IPS DF 4.7 (cell line): ENCODE data around the gene ITGAV.

ENCODE experiments used
- DNase-seq: peaks from one replicate; pipeline ENCODE4 v3.0.0-alpha.2; 2013; ENCODE audit warnings: low spot score; ENCODE audit errors: extremely low read depth

The ITGAV gene

GRCh38 chr2:186716004-186716403, 126.1 kb downstream of the ITGAV start:
- DNase-seq: no peak

GRCh38 chr2:186716899-186717298, 127.0 kb downstream of the ITGAV start:
- no peak for DNase-seq

DNA sequence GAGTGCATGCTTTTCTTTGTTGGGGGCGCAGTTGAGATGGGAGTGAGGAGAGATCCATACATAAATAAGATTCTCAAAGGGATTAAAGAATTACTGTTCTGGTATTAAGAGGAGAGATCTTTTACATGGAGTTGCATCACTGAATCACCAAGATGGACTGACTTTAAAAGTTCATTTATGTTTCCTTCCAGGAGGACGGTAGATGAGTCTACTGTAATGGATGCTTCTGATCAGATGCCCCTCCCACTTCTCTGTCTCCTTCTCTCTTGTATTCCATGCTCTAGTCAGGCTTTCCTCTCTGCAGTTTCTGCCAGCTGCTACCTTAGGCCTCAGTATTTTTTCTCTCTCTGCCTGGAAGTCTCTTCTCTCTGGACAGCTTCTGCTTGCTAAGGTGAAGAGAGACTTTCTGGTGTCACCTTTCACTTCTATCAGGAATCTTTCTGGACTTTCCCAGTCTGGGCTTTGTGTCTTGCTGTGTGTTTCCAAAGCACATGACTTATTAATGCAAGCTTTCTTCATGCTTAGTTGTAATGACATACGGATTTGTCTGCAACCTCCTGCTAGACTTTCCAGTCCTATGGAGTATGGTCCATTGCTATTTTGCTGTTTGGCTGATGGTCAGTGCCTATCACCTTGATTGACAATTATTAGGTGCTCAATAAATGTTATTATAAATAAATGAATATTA, 127.6 kb downstream of the ITGAV start:
- no peak for DNase-seq

GRCh38 chr2:186718122-186718521, 128.3 kb downstream of the ITGAV start:
- no peak for DNase-seq

GRCh38 chr2:186718903-186719302, 129.0 kb downstream of the ITGAV start:
- no peak for DNase-seq

DNA sequence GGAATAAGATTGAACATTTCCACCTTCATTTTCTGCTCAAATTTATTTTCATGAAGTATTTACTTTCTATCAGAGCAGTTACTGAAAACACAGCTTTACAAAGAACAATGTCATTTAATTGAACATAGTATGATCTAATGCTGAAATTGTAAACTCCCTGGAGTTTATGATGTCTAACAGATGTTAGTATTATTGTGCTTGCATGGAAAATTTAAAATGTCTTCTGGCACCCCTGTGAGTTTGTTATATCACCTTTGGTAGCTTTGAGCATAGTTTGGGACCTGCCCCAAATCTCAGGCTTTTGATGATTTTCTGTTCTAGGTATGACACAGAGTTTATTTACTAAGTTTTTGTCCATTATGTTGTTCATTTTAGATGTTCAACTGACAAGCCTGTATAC, 132.1 kb downstream of the ITGAV start:
- no peak for DNase-seq

DNA sequence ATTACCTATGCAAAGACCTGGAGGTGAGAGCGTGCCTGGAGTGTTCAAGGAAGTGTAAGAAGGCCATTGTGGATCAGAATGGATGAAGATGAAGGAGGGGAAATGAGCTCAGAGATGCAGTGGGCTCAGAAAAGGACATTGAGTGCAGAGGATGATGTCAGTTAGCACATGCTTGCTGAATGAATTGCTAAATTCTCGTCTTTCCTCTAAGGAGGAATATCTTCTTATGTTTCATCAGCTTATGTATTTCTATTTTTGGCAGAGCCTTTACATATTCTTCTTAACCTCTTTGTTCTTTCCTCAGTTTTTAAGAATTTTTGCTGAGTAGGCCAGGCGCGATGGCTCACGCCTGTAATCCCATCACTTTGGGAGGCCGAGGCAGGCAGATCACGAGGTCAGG, 134.9 kb downstream of the ITGAV start:
- no peak for DNase-seq

DNA sequence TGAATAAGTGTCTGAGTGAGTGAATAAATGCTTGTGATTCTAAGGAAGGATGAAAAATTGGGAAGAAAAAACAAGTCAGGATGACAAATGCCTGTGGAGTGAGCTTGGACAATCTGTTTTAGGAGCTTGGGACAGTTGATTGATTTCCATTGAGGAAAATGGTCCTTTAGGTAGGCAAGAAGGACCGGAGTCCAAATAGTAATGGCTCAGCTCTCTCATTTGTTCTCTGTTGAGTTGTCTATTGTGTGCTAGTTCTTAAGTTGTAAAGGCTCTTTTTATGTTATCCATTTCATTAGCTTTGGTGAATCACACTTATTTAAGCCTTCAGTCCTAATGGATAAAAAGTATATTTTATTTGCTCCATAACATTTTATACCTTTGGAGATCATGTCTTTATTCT, 135.9 kb downstream of the ITGAV start:
- DNase-seq: no peak

DNA sequence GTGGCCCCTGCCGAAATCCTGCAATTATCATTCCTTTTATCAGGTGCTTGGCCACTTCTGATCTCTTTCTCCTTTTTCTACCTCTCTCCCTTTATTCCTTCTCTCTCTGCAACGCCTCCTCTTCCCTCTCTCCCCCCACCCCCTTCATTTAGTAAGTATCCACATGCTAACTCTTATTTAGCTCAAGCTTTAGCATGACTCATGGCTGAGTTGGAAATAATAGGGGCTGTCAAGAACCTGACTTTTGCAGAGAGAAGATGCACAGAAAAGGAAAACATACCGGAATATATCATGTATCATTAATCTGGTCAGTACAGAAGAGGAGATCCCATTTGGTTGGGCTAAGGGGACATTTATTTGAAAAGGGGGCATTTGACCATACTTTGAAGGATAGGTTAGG, 137.1 kb downstream of the ITGAV start:
- no peak for DNase-seq

- DNase-seq: no peak
These were observed 138.8 kb downstream of the ITGAV start for GRCh38 chr2:186728631-186729030.
